Activated B cell treated with CpG ODN at 0.5 μM for 24 hours (primary cell): ENCODE results near the gene CDC42BPG. TPM values are rescaled to one million over a fixed set of nuclear protein-coding genes. Genes with fewer than 3 reads are reported as not detected.
A peak's percentile ranks its signal among the peaks of the same experiment; 100 is the strongest.

Source experiments
- ATAC-seq: fragments of 200-7000 bp; cut with Tn5 transposase; one replicate; pipeline ENCODE4 v1.10.0; 2021; ENCODE audit warnings: low read depth, mild to moderate bottlenecking, moderate library complexity
- CTCF ChIA-PET: fragments of 350-600 bp; sonication (Branson Sonifier 250); formaldehyde crosslinking; loops from one replicate; lab custom pipeline; 2021; ENCODE audit warnings: antibody characterized with exemption; lab: Charles Lee
- POLR2A ChIA-PET: fragments of 350-600 bp; sonication (Branson Sonifier 250); formaldehyde crosslinking; loops from one replicate; lab custom pipeline; 2021; ENCODE audit warnings: antibody characterized with exemption; lab: Charles Lee
- DNase-seq: peaks from one replicate; pipeline ENCODE4 v3.0.0; 2022
- H3K27ac Mint-ChIP-seq: one replicate; pipeline ENCODE4 v1.8.0; 2020; ENCODE audit warnings: mixed read lengths
- H3K27me3 Mint-ChIP-seq: one replicate; pipeline ENCODE4 v1.8.0; 2021; ENCODE audit warnings: mixed read lengths
- H3K36me3 Mint-ChIP-seq: one replicate; pipeline ENCODE4 v1.8.0; 2021; ENCODE audit warnings: low read depth, mixed read lengths
- H3K4me1 Mint-ChIP-seq: one replicate; pipeline ENCODE4 v1.8.0; 2021; ENCODE audit warnings: mixed read lengths
- H3K4me3 Mint-ChIP-seq: one replicate; pipeline ENCODE4 v1.8.0; 2020; ENCODE audit warnings: mild to moderate bottlenecking, mixed read lengths
- H3K9me3 Mint-ChIP-seq: one replicate; pipeline ENCODE4 v1.8.0; 2020; ENCODE audit warnings: mixed read lengths
- CTCF ChIP-seq: fragments of 200-600 bp; IDR thresholded peaks from one replicate; pipeline ENCODE4 v1.8.0; 2022; ENCODE audit warnings: antibody characterized with exemption, mild to moderate bottlenecking
- intact Hi-C: fragments of 100-400 bp; cut with micrococcal nuclease; formaldehyde crosslinking; loops from one replicate; pipeline ENCODE4 v1.15.1; 2024
- total RNA-seq: library from RNA; stranded (reverse); gene quantifications from 2 replicates; pipeline ENCODE4 v1.2.3, GENCODE V29; 2022

The CDC42BPG gene
- total RNA-seq, 1 donor from 2014 or later = 3.7 TPM

GRCh38 chr11:64774144-64774543 lies 70.3 kb downstream of the CDC42BPG start:
- no peak for TF ChIP-seq CTCF
- H3K27me3 Mint-ChIP-seq = no peaks in the 10 kb centered on the region
- H3K27ac Mint-ChIP-seq = peak overlapping the region; percentile 59
- no peak overlapping the region for H3K4me3 Mint-ChIP-seq
- peaks cover 83% of the 10 kb centered on the region for H3K4me1 Mint-ChIP-seq
- ChIA-PET CTCF (interaction anchor here (0.7 to 1.4 kb wide), 4 partner anchors 9 to 86 kb away, joined by 3 read pairs; no protein-coding TSS in a partner anchor), POLR2A (interaction anchor here (0.5 to 6.5 kb wide), 4 partner anchors 11 to 558 kb away, joined by 3 to 197 read pairs (median 40); partner anchors contain the start of genes CCDC88B and RASGRP2)
- intact Hi-C loops = loop anchor here (10.0 kb wide), 1 partner anchor 529 kb away; the partner anchor contains the start of genes FKBP2 and PPP1R14B
- no peak for ATAC-seq
- H3K9me3 Mint-ChIP-seq = no peaks in the 10 kb centered on the region
- DNase-seq = no peak
- peaks cover 86% of the 10 kb centered on the region for H3K36me3 Mint-ChIP-seq

Other genes starting within 250 kb of the CDC42BPG start
- gene NRXN2, start 121.5 kb downstream of the CDC42BPG start, total RNA-seq = 0.54 and 0.73 TPM in 2 replicates
- gene RASGRP2, start 100.5 kb downstream of the CDC42BPG start, total RNA-seq = 165 and 177 TPM in 2 replicates
- gene PYGM, start 84.7 kb downstream of the CDC42BPG start, total RNA-seq = 3.2 and 4.8 TPM in 2 replicates
- gene SF1, start 66.1 kb downstream of the CDC42BPG start, total RNA-seq = 640 and 687 TPM in 2 replicates
- gene MAP4K2, start 41.4 kb downstream of the CDC42BPG start, total RNA-seq = 69.1 and 73.6 TPM in 2 replicates
- 35.1 and 44.6 TPM in 2 replicates for gene MEN1, start 34.1 kb downstream of the CDC42BPG start, total RNA-seq
- 357 and 360 TPM in 2 replicates for gene EHD1, start 34.0 kb upstream of the CDC42BPG start, total RNA-seq
- 31.2 and 35.0 TPM in 2 replicates for gene ATG2A, start 72.6 kb upstream of the CDC42BPG start, total RNA-seq
- gene PPP2R5B, start 80.0 kb upstream of the CDC42BPG start, total RNA-seq = 12.0 and 12.6 TPM in 2 replicates
- gene GPHA2, start 91.2 kb upstream of the CDC42BPG start, total RNA-seq = 0.33 and 0.71 TPM in 2 replicates
- 0.20 and 1.5 TPM in 2 replicates for gene MAJIN, start 127.5 kb upstream of the CDC42BPG start, total RNA-seq
- 0.07 and 0.24 TPM in 2 replicates for gene BATF2, start 152.3 kb upstream of the CDC42BPG start, total RNA-seq
- 65.6 and 79.4 TPM in 2 replicates for gene ARL2, start 169.5 kb upstream of the CDC42BPG start, total RNA-seq
- 17.3 and 19.3 TPM in 2 replicates for gene SNX15, start 182.8 kb upstream of the CDC42BPG start, total RNA-seq
- 3.8 and 5.4 TPM in 2 replicates for gene SAC3D1, start 196.6 kb upstream of the CDC42BPG start, total RNA-seq
- gene NAALADL1, start 213.9 kb upstream of the CDC42BPG start, total RNA-seq = 11.3 and 13.4 TPM in 2 replicates
- 2.6 and 3.4 TPM in 2 replicates for gene CDCA5, start 239.4 kb upstream of the CDC42BPG start, total RNA-seq
- gene ZFPL1, start 239.6 kb upstream of the CDC42BPG start, total RNA-seq = 35.7 and 36.6 TPM in 2 replicates